Gastroesophageal sphincter (tissue), 3 donors: ENCODE results near the gene CNOT3.

Experiments
- EP300 ChIP-seq: sonication (generic); formaldehyde crosslinking; IDR thresholded peaks from one replicate; pipeline ENCODE4 v1.6.1; 2017; ENCODE audit warnings: antibody characterized with exemption, mild to moderate bottlenecking
- POLR2A ChIP-seq, 2 donors: fragments of 450-650 bp; IDR thresholded peaks; one replicate each; pipeline ENCODE4 v1.6.1; 2017; ENCODE audit warnings: antibody characterized with exemption in 2 of 2, mild to moderate bottlenecking in 2 of 2, moderate library complexity in 1 of 2
- TF ChIP-seq, protein P1 (sequence below), 4 experiments: fragments of 200-600 bp in 2 of 4; fragments of 450-650 bp in 2 of 4; sonication (generic) in 1 of 4; IDR thresholded peaks; one replicate each; pipeline ENCODE4 v1.5.1; 2017 to 2019; ENCODE audit warnings: antibody characterized with exemption in 4 of 4, mild to moderate bottlenecking in 2 of 4, moderate library complexity in 2 of 4

DNA sequence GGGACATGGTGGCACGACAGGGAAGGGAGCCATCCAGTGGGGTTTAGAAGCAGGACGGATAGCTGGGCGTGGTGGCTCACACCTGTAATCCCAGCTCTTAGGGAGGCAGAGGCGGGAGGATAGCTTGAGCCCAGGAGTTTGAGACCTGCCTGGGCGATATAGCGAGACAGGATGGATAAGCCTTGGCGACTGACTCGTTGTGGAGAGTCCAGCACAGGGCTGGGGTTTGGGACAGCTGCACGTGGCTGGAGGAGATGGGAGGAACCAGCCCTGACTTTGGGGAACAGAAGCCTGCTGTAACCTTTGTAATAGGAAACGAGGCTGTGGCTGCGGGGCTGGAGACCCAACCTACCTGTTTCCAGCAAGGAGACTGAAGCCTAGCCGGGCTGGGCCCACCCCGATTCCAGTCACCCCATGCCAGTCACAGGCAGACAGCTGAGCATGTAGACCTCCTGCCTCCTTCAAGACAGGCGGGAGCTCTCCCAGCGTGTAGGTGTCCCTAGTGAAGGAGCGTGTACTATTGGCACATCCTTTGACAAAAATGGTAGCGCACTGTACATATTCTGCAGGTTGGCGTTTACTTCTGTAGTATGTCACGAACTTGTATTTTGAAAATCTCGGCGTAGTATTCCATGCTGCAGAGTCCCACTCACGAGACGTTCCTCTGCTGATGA is 13.9 kb downstream of the CNOT3 start:
- TF ChIP-seq, protein P1, sequence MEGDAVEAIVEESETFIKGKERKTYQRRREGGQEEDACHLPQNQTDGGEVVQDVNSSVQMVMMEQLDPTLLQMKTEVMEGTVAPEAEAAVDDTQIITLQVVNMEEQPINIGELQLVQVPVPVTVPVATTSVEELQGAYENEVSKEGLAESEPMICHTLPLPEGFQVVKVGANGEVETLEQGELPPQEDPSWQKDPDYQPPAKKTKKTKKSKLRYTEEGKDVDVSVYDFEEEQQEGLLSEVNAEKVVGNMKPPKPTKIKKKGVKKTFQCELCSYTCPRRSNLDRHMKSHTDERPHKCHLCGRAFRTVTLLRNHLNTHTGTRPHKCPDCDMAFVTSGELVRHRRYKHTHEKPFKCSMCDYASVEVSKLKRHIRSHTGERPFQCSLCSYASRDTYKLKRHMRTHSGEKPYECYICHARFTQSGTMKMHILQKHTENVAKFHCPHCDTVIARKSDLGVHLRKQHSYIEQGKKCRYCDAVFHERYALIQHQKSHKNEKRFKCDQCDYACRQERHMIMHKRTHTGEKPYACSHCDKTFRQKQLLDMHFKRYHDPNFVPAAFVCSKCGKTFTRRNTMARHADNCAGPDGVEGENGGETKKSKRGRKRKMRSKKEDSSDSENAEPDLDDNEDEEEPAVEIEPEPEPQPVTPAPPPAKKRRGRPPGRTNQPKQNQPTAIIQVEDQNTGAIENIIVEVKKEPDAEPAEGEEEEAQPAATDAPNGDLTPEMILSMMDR (IDR thresholded peaks at IDR 0.05): no peak
- TF ChIP-seq EP300 (no peak), POLR2A (IDR thresholded peaks at IDR 0.05) (no peak)
